ENCODE measurements around the gene PIAS4.

Gene PIAS4

GRCh38 chr19:4023600-4024398 is 16.3 kb downstream of the PIAS4 start:
- no peak for DNase-seq

DNA sequence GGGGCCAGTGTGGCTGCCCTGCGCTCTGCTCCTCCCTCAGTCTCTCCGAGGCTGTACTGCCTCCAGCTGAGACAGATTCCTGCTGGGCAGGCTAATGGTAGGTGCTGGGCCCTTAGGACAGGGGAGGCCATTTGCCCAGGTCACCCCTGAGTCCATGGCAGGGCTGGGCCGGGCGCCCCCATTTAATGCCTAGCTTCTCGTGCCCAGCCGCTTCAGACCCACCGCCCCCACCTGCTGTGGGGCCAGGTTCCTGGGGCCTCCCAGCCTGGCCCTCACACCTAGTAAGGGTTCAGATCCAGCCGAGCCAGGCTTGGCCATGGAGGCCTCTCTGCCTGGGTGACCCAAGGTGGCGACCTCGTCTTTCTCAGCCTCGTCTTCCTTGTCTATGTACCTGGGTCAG is 17.8 kb downstream of the PIAS4 start:
- no peak for DNase-seq

DNA sequence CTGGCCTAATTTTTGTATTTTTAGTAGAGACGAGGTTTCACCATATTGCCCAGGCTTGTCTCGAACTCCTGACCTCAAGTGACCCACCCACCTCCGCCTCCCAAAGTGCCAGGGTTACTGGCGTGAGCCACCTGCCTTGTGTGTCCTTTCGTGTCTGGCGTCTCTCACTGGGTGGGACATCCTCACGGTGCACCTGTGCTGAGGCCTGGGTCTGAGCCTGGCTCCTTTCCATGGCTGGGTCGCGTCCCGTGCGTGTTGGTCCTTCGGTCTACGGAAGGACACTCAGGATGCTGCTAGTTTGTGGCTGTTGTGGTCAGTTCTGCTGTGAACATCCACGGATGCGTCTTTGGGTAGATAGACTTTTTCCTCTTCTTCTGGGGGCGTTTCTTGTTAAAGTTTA is 19.6 kb downstream of the PIAS4 start:
- no peak for DNase-seq

- no peak for DNase-seq
These were observed 21.1 kb downstream of the PIAS4 start for GRCh38 chr19:4028334-4029246.

- no peak for DNase-seq
These were observed 21.7 kb downstream of the PIAS4 start for GRCh38 chr19:4029247-4029614.

DNA sequence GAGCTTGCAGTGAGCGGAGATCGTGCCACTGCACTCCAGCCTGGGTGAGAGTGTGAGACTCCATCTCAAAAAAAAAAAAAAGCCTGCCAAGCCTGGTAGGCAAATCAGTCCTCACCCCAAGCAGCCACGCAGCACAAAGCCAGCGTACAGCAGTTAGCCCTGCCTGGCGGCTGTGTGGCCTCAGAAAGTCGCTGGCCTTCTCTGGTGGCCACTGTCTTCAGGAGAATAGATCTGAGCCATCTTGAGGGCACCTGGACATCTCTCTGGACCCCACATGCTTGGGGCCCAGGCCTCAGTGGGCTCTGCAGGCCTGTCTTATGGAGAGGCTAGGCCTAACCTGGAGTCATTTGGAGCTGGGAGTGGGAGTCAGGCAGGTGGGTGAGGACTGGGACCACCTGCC is 23.0 kb downstream of the PIAS4 start:
- DNase-seq, result no peak

DNA sequence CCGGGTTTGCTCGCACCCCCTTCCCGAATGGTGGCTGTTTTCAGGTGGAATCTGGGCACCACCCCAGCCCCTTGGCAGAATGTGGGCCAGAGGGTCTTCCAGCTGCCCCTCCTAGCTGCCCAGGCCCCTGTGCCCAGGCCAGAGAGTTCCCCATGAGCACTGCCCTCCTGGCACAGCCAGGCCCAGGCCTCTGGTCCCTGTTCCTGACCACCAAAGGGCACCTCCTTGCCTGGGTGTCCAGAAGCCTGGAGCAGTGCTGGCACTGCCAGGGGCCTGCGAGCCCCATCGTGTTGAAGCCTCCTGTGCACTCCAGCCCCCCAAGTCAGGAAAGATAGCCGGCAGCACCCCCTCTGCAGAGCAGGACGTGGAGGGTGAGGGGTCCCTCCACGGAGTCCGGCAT is 23.4 kb downstream of the PIAS4 start:
- no peak for DNase-seq

DNA sequence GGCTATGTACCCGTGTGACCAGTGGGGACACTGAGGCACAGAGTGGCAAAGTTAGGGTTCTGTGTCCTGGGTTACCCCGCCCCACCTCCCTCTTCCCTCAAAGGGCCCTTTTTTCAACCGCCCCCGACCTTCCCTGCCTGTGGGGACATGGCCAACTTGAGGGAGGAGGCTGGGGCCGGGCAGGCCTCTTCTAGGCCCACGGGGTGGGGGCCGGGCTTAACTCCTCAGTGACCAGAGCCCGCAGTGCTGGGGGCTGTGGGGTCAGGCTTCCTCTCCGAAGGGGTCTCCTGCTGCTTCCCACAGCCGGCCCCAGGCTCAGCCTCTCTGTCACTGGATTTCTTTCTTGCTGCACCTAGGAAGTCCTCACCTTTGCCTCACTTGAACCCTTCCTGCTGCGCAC is 23.9 kb downstream of the PIAS4 start:
- DNase-seq, result no peak

GRCh38 chr19:4032436-4032835 is 24.9 kb downstream of the PIAS4 start:
- no peak for DNase-seq

- DNase-seq, result no peak
These were observed 25.8 kb downstream of the PIAS4 start for GRCh38 chr19:4033028-4033956.

DNA sequence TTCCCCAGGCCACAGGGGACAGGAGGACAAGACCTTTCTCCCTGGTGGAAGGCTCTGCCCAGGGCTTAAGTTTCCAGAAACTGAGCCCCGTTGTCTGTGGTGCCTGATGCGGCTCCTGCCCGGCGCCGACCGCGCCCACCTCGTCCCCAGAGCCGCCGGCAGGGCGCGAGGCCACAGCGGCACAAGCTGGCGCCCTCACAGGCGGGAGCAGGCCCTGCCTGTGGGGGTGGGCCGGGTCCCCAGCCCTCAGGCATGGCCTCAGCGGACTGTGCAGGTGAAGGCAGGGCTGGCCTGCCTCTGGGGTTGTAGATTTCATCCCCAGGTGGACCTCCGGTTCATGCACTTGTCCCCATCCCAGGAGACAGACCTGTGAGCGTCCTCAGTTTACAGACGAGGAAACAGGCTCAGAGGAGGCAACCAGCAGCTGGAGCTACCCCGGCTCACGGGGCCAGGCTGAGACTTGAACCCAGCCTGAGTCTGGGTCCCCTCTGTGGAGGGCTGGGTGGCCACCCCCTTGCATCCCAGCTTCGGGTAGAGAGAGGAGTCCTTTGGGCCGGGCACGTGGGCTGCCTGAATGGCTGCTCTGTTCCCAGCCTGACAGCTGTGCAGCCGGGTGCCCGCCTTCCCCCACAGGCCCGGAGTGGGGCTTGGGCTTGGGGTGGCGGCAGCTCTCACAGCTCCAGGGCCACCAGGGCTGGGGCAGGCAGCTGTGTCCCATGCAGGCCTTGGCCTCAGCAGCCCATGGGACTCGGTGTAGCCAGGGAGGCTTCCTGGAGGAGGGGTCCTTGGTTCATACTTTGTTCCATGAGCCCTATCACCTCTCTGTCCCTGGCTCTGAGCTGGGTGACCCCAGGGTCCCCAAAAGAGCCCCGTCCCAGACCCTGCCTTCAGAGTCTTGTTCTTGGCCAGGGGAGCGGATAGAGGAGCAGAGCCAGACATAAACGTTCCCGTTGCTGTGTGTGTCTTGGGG is 26.8 kb downstream of the PIAS4 start:
- DNase-seq, result no peak

DNA sequence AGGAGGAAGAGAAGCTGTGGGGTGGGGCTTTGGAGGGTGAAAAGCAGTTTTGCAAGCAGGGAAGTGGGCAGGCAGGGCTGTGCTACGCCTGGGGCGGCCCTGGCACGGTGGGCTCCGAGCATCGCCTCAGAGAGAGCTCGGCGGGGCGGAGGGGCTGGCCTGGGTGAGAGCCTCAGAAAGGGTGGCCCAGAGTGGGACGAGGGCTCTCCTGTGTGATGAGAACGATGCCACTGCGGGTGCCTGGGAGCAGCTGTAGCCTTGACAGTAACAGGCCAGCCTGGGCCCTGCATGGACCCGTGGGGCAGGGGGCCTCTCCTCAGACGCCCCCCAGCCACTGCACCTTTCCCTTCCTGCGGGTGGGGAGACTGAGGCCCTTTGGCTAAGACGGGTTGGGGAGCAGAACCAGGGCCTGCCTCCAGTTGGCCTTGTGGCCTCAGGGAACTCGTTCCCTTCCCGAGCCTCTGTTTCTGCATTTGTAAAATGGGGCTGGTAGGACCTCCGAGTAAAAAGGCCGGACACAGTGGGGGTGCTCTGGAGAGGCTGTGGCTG is 27.6 kb downstream of the PIAS4 start:
- DNase-seq, result no peak

GRCh38 chr19:4035582-4035981 is 28.0 kb downstream of the PIAS4 start:
- DNase-seq, result no peak

DNA sequence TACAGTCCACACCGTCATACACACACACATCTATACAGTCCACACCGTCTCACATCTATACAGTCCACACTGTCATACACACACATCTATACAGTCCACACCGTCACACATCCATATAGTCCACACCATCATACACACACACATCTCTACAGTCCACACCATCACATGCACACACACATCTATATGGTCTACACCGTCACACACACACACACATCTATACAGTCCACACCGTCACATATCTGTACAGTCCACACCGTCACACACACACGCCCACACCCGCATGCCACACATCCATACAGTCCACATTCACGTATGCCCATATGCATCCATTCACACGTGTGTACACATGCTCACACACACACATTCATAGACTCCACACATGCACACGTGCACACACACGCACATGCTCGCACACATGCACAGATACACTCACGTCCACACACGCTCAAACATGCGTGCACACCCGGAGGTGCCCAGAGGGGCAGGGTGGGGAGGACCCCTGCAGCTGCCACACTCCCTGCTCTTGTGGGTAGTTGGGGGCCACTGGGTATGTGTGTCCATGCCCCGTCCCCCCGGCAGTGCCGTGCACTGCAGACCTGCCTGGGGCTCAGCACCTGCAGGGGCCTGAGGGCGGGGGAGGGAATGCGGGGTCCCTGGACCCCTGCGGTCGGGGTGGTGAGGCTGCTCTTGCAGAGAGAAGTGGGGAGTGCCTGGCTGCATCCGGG is 29.2 kb downstream of the PIAS4 start:
- no peak for DNase-seq

DNA sequence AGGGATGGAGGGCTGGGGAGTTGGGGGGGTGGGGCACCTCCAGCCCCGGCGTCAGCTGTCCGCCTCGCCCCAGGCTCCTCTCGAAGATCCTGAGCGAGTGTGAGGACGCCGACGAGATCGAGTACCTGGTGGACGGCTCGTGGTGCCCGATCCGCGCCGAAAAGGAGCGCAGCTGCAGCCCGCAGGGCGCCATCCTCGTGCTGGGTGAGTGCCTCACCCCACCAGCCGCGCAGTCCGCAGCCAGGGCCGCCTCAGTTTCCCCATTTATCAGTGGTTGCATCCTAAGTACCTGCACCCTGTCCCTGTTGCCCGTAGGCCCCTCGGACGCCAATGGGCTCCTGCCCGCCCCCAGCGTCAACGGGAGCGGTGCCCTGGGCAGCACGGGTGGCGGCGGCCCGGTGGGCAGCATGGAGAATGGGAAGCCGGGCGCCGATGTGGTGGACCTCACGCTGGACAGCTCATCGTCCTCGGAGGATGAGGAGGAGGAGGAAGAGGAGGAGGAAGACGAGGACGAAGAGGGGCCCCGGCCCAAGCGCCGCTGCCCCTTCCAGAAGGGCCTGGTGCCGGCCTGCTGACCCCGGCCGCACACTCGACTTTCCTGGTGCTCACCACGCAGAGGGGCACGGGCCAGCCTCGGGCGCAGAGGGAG is 29.9 kb downstream of the PIAS4 start:
- no peak for DNase-seq

- DNase-seq, result no peak
These were observed 30.5 kb downstream of the PIAS4 start for GRCh38 chr19:4038057-4038456.

GRCh38 chr19:4038661-4039423 is 31.3 kb downstream of the PIAS4 start:
- DNase-seq, result no peak

DNA sequence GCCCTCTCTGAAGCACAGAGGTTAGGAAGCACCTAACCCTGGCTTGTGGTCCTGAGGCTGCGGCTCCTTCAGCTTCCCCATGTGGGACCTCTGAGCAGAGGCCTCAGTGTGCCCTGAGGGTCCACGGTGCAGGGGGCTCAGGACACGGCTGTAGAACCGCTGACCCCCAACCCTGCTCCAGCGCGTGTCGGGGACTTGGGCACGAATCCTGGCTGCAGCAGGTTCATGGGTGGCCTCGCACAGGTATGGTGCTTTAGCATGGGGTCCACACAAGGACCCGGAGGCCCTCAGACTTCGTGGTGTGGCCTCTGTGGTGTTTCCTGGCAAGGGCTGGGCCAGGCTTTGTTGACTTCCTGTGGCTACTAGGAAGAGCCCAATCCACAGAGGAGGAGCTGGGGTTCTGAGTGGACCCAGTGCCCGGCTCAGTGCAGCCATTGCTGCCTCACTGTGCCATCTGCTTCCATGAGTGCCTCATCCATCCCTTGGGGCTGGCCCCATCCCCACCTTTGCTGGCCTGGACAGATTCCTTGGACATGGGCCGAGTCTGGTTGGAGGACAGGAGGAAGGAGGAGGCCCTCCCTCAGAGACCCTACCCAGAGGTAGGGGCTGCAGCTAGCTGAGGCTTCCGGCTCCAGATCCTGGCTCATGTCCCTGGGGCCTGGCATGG is 34.7 kb downstream of the PIAS4 start:
- no peak for DNase-seq

DNA sequence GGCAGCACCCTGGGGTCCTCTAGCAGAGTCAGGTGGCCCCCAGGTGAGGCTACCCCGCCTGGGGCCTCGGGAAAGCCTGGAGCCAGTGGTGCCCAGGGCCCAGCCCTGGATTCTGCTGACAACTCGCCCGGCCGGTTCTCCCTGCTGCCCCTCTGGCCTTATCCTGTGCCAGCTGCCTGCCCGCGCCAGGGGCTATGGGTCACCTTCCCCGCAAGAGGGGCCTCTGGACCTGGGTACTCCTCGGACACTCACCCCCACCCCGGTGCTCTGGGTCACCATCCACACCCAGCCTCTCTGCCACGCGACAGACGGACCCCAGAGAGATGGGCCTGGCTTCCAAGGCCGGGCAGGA is 35.2 kb downstream of the PIAS4 start:
- no peak for DNase-seq
